Stimulated activated CD4-positive, alpha-beta T cell treated with anti-CD3 and anti-CD28 coated beads, Interleukin-2, amount 100 ng/mL, for 24 hours (primary cell): Measurements from ENCODE around the gene SRPK2.
"Not testable (repeated sequence)": the region's sequence is repeated elsewhere in the genome, so short reads cannot be mapped to it uniquely, and the experiment has no call there.

Experiments
- DNase-seq, 2 donors: peaks; one replicate each; pipeline ENCODE4 v3.0.0-alpha.2; 2020

Gene SRPK2

DNA sequence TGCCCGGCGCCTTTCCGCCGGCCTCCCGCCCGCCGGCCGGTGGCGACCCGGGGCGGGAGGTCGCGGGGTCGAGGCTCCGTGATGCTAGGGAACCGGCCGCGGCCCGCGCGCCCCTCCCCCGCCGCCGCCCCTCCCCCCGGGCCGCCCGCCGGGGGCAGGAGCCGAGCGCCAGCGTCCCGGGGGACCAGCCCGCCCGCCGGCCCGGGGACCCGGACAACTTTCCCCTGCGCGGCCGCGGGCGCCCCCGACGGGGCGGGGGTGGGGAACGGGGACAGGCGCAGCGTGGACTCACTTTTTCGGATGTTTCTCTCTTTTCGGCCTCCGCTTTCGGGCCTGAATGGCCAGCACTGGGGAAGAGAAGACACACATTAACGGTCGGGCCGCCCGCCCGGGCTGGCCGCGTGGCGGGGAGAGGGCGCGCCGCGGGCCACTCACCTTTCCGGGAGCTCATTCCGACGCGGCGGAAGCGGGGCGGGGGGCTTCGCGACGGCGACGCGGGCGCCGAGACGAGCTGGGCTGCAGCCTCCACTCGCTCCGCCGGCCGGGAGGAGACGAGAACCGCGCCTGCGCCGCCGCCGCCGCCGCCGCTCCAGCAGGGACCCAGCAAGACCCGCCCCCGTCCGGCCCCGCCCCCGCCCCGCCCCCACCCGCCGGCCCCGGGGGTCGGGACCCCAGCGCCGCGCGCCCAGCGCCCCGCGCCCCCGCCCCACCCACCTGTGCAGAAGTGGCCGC, at the start of gene SRPK2:
Gene SRPK2, minus strand, starts transcription at position 566 of the 732 bp plus-strand sequence.
- DNase-seq: peak; percentile 76 to 84

DNA sequence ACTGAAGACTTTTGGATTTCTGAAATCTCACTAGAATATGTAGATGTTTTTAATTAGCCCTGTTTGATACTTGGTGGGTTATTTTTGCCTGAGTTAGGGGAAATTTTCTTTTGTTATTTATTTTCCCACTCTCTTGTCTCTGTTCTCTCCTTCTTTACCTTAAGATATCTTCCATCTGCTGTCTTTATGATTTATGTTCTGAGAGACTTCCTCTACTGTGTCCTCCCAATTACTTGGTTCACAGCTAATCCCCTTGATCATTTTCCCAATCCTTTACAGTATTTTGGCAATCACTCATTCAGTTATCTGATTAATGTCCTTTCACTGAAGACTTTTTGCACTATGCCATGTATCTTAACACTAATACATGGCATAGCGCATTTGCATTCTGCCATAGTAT, 49.5 kb upstream of the SRPK2 start:
- no peak for DNase-seq

DNA sequence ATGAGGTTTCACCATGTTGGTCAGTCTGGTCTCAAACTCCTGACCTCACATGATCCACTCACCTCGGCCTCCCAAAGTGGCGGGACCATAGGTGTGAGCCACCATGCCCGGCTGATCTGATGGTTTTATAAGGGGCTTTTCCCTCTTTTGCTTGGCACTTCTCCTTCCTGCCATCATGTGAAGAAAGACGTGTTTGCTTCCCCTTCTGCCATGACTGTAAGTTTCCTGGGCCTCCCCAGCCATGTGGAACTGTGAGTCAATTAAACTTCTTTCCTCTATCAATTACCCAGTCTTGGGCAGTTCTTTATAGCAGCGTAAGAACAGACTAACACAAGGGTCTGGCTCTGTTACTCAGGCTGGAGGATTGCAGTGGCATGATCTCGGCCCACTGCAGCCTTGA, 48.6 kb upstream of the SRPK2 start:
- not testable (repeated sequence) for DNase-seq

DNA sequence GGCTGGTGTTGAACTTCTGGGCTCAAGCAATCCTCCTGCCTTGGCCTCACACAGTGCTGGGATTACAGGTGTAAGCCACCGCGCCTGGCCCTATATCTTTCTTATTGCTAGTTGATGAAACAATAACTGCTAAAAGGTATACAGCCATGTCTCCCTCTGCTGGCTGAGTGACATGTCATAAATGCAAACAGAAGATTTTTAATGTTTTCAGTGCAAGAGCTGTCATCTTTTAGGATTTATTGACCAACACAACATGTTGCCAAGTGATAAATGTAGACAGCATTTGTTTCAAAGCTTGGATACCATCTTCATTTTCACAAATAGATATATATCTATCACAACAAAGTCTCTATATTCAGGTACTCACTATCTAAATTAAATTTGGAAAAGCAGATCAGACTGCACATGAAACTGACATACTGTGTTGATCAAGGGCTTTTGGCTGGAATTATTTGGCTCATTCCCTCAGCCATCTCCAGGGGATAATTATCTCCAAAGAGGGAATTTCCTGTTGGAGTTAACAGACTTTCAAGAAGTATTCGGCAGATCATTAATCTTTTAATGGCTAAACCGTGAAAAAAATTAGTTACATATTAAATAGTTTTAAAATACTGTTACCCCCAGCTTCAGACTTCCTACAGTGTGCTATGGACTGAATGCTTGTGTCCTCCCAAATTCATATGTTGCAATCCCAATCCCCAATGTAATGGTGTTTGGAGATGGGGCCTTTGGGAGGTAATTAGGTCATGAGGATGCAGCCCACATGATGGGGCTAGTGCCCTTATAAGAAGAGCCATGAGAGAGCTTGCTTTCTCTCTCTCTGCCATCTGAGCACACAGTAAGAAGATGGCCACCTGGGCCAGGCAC, 41.3 kb upstream of the SRPK2 start:
- peak; percentile 42 to 46 for DNase-seq

DNA sequence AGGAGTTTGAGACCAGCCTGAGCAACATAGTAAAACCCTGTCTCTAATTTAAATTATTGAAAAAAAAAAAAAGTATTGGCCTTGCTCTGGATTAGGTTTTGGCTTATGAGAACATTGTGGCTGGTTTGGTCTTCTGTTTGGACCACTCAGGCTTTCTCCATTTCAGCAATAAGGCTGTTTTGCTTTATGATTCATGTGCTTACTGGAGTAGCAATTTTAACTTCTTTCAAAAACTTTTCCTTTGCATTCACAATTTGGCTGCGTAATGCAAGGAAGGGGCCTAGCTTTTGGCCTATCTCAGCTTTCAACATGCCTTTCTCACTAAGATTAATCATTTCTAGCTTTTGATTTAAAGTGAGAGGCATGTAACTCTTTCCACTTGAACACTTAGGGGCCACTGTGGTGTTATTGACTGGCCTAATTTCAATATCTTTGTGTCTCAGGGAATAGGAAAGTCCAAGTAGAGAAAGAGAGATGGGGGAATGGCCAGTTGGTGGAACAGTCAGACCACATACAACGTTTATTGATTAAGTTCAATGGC, 38.0 kb upstream of the SRPK2 start:
- DNase-seq: no peak

DNA sequence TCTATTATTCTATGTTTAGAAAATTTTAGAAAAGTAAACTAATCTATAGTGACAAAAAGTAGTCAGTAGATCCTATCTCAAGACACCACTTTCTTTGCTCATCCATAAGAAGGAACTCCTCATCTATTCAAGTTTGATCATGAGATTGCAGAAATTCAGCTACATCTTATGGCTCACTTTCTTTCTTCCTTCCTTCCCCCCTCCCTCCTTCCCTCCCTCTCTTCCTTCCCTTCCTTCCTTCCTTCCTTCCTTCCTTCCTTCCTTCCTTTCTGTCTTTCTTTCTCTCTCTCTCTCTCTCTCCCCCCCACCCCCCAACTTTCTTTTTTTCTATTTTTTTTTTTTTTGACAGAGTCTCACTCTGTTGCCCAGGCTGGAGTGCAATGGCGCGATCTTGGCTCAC, 35.3 kb upstream of the SRPK2 start:
- DNase-seq: no peak

DNA sequence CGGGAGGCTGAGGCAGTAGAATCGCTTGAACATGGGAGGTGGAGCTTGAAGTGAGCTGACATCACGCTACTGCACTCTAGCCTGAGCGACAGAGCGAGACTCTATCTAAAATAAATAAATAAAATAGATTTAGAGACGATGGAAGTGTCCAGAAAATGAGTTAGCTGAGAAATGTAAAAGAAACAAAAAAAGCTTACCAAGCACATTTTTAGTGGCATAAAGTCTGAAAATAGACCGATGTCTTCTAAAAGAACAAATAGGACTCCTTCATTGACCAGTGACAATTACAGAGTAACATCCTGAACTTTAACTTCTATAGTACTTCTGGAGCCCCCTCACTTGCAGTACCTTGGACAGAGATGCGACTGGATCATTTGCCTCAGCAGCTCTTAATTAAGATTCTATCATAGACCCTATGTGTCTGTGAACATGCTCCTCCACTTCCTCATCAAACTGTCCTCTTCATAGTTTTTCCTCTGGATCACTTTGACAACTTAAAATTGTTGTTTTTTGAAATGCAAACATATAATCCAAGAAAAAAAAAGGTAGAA, 25.2 kb upstream of the SRPK2 start:
- DNase-seq: no peak

DNA sequence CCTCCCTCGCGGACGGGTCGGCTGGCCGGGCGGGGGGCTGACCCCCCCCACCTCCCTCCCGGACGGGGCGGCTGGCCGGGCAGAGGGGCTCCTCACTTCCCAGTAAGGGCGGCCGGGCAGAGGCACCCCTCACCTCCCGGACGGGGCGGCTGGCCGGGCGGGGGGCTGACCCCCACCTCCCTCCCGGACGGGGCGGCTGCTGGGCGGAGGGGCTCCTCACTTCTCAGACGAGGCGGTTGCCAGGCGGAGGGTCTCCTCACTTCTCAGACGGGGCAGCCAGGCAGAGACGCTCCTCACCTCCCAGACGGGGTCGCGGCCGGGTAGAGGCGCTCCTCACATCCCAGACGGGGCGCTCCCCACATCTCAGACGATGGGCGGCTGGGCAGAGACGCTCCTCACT, 22.1 kb upstream of the SRPK2 start:
- DNase-seq: not testable (repeated sequence)

DNA sequence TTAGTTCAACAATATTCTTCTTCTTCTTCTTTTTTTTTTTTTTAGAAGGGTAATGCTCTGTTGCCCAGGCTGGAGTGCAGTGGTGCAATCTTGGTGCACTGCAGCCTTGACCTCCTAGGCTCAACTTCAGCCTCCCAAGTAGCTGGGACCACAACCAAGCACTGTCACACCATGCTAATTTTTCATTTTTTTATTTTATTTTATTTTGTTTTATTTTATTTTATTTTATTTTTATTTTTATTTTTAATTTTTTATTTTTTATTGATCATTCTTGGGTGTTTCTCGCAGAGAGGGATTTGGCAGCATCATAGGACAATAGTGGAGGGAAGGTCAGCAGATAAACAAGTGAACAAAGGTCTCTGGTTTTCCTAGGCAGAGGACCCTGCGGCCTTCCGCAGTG, 21.1 kb upstream of the SRPK2 start:
- not testable (repeated sequence) for DNase-seq

DNA sequence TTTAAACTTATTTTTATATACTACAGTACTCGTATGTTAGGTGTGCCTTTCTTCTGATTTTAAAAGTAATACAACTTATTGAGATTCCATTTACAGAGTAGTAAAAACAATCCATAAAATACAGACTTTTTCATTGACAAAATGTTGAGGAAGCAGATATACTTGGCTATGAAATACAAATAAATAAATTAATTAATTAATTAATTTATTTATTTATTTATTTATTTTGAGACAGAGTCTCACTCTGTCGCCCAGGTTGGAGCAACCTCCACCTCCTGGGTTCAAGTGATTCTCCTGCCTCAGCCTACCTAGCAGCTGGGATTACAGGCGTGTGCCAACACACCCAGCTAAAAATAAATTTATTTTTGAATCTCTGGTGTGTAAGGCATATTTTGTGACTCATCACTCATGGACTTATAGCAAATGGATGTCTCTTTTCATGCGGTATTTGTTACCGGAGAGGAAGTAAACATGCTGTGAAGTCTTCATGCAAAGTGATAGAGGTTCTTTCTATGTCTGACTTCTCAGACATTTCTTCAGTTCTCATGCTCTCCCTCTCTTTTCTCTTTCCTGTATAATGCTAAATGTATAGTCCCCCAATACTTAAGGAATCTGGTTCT, 20.2 kb upstream of the SRPK2 start:
- no peak for DNase-seq

DNA sequence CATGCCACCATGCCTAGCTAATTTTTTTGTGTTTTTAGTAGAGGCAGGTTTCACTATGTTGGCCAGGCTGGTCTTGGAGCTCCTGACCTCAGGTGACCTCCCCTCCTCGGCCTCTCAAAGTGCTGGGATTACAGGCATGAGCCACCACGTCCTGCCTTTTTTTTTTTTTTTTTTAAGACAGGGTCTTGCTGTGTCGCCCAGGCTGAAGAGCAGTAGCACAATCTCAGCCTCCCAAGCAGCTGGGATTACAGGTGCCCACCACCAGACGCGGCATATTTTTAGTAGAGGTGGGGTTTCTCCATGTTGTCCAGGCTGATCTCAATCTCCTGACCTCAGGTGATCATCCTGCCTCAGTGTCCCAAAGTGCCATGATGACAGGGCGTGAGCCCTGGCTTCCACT, 14.4 kb upstream of the SRPK2 start:
- DNase-seq: no peak

DNA sequence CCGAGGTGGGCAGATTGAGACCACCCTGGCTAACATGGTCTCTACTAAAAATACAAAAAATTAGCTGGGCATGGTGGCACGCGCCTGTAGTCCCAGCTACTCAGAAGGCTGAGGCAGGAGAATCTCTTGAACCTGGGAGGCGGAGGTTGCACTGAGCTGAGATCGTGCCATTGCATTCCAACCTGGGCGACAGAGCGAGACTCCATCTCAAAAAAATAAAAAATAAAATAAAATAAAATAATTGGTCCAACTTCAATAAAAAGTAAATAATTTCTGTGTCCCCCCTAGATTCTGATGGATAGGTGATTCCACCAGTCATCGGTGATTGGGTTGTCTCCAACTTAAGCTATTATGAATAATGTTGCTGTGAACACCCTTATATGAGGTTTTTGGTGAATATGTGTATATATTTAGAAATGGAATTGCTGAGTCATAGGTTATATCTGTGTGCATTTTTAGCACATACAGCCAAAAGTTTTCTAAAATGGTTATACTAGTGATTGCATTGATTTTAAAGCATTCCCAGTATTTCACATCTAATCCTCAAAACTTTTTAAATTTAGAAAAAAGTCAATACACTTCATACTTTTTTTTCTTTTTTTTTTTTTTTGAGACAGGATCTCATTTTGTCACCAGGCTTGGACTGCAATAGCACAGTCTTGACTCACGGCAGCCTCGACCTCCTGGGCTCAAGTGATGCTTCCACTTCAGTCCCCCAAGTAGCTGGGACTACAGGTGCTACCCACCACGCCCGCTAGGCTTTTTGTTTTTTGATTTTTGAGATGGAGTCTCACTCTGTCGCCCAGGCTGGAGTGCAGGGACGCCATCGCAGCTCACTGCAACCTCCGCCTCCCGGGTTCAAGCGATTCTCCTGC, 13.7 kb upstream of the SRPK2 start:
- no peak for DNase-seq

DNA sequence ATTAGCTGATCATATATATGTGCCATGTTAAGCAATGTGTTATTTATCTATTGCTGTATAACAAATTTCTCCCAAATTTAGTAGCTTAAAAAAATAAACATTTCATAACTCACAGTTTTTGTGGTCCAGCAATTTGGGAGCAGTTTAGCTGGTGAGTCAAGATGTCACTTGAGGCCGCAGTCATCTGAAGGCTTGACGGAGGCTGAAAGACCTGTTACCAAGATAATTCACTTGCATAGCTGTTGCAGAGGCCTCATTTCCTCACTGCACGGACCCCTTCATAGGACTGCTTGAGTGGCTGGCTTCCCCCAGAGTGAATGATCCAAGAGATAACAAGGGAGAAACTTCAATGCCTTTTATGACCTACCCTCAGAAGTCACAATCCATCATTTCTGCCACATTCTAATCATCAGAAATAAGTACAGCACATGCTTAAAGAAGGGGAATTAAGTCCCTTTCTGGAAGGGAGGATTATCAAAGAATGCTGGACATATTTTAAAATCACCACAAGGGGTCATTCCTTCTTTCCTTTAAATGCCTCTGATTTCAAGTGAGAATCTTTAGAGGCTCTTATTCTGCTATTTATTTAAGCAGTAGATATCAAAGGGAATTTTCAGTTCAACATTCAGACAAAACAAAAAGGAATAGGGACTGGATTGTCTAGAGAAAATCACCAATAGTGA, 10.5 kb upstream of the SRPK2 start:
- DNase-seq: no peak

DNA sequence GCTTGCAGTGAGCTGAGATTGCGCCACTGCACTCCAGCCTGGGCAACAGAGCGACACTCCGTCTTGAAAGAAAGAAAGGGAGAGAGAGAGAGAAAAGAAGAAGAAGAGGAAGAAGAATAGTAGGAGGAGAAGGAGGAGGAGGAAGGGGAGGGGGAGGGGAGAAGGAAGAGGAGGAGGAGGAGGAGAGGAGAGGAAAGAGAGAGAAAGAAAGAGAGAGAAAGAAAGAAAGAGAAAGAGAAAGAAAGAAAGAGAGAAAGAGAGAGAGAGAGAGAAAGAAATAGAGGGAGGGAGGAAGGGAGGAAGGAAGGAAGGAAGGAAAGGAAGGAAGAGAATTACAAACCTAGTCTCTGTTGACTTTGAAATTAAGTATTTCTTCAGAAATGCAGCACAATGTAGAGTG, 7.8 kb upstream of the SRPK2 start:
- DNase-seq: no peak

DNA sequence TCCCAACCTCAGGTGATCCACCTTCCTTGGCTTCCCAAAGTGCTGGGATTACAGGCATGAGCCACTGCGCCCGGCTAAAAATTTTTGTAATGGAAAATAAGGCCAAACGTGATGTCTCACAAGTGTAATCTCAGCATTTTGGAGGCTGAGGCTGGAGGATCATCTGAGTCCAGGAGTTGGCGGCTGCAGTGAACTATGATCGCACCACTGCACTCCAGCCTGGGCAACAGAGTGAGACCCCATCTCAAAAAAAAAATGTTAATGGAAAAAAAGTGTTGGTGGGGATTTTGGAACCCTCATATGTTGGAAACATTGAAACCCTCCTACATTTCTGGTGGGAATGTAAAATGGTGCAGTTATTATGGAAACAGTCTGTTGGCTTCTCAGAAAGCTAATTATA, 2.7 kb upstream of the SRPK2 start:
- no peak for DNase-seq

DNA sequence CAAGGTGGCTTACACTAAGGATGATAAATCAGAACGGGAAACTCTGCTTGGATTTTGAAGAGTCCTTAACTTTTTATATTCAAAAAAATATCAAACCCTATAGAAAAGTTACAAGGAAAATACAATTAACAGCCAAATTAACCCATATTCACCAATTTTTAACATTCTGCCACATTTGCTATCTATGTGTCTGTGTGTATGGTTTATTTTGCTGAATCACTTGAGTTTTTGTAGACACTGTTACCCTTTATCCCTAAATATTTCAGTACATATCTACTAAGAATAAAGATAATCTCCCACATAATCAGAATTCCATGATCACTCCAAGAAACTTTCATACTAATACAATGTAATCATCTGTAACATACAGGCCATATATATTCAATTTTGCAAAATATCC, 1.2 kb upstream of the SRPK2 start:
- DNase-seq: no peak

DNA sequence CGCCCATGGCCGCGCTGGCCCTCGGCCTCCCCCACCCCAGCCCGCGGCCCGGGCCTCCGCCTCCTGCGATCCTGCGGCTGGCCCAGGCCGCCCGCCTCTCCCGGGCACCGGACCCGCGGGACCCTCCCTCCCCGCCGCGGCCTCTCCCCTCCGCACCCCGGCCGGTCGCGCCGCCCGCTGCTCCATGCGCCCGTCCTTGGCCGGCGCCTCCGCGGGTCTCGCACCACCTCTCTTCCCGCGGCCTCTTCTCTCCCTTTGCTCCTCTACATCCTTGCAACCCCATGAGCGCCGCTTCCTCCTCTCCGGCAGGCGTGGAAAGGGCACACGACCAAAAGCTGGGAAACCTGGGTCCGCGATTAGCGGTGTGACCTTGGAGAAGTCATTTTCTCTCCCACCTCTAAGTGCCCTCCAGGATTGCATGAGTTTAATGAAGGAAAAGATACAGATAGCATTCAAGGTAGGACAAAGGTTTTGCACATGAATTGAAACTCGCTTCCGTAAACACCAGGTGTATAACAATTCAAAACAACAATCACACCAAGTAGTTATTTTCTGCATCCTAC, 448 bp upstream of the SRPK2 start:
- peak in 1 of 2 donors; percentile 44 for DNase-seq

DNA sequence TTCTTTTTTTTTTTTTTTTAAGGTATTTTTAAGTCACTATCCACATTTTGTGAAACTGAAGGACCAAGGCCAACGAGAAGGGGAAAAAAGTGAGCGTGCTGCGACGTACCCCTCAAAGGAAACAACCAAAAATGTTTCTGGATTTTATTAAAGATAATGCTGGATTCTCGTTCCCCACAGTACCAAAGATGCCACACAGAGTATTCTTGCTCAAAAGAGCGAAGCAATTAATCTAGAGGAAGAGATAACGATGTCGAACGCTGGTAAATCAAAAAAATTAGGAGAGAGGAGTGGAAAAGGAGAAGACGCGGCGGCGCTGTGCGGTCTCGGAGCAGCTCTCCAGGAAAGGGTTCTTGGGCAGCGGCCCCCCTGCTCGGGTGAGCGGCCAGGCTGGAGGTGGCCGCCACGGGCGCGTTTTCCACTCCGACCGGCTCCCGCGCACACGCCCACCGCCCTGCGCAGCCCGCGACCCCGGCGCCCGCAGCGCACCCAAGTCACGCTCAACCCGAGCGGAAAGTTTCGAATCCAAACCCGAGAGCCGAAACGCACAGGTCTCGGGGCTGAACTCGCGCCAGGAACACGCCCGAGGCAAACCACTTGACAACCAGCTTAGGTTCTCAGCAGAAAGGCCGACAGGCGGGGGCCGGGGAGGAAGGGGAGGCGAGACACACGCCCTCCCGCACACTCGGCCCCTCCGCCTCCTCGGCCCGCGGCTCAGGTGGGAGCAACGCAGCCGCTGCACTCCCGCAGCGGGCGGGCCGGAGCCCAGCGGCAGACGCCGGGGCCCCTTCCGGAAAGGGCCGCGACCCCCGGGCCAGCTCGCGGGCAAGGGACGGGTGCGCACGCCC, 989 bp downstream of the SRPK2 start:
- peak; percentile 52 to 59 for DNase-seq

DNA sequence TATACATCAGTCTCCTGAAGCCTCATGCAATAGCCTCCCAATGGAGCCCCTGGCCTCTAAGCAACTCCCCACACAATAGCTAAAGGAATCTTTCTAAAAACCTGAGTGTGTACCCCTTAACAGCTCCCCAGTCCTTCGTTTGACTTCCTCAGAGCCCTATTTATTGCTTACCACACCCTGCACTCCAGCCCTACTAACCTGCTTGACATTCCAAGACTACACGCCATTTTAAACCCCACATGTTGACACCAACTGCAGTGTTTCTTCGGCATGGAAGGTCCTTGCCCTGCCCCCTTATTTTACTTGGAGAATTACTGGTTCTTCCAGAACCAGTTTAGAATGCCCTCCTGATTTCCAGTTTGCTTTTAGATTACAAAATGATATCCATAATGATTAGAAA, 10.8 kb downstream of the SRPK2 start:
- no peak for DNase-seq

DNA sequence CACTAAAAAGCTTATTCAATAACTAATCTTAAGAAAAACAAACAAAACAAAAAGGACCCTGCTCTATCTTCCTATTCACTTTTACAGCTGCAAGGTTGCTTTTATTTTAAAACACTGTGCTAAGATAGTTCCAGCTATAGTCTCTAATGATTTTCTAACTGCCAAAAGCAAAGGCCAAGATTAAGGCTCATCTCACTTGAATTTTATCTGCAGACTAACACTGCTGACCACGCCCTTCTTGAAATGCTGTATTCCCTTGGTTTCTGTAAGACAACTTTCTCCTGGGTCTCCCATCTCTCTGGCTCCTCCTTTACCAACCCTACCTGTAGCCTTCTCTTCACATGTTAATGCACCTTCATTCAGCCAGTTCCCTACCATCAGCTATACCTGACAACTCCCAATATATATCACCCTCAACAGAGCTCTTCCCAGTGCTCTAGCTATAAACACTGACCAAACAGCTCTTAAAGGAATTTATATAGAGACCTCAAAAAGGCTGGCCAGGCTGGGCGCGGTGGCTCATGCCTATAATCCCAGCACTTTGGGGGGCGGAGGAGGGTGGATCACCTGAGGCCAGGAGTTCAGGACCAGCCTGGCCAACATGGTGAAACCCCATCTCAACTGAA, 11.7 kb downstream of the SRPK2 start:
- no peak for DNase-seq
